ENCODE data around the gene GALR1.

Gene GALR1

DNA sequence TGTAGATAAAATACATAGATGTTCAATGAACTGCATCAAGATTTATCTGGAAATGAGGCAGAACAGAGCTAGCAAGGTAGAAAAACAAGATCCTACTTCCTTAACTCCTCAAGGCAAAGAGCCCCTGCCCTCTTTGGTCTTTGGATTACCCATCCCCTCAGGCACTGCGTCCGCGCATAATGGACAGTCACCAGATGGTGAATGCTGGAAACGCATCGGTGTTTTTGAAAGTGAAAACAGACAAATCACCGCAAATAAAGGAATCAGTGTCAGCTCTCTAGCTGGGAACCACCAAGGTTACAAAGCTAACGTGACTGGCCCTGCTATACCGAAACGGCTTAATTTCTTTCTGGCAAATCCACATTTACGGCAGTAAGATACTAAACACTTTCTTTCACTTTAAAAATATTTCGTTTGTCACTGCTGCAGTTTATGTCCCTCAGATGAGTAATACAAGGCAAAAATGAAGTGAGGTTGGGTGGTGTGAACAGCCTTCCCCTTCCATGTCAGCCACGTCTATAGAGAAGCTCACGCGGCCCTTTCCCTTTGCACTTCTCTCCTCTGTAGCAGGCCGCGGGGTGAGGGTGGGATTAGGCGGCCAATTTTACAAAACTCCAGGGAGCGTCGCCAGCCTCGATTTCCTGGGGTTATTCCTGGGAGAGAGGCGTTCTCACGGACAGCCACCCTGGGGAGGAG, 627 bp upstream of the GALR1 start:
- no peak for TF ChIP-seq PAX5 (IDR thresholded peaks at IDR 0.05; ENCODE audit: insufficient read depth, low read length, severe bottlenecking)
- no peak for TF ChIP-seq TAF1 (IDR thresholded peaks at IDR 0.05; ENCODE audit: low read depth, low read length)
- no peak for TF ChIP-seq POU2F2 (IDR thresholded peaks at IDR 0.05; ENCODE audit: low read depth, low read length)
- FAIRE-seq (no peak), DNase-seq (ENCODE audit: insufficient read length, low spot score) (no peak)

- DNase-seq (ENCODE audit: insufficient read length, low spot score): no peak
- no peak for TF ChIP-seq TAF1 (IDR thresholded peaks at IDR 0.05; ENCODE audit: low read depth, low read length)
- no peak for FAIRE-seq
Observed at GRCh38 chr18:77250501-77250925, 865 bp downstream of the GALR1 start.

GRCh38 chr18:77250926-77251729, 1.5 kb downstream of the GALR1 start:
- DNase-seq (ENCODE audit: insufficient read length, low spot score) (peak; percentile 14), FAIRE-seq (no peak)
- TF ChIP-seq PAX5 (IDR thresholded peaks at IDR 0.05; ENCODE audit: insufficient read depth, low read length, severe bottlenecking) (no peak), TAF1 (IDR thresholded peaks at IDR 0.05; ENCODE audit: low read depth, low read length) (no peak), SPI1 (IDR thresholded peaks at IDR 0.05; ENCODE audit: low read depth, low read length) (no peak), POLR2A (IDR thresholded peaks at IDR 0.05; ENCODE audit: low read depth, low read length) (no peak), POU2F2 (IDR thresholded peaks at IDR 0.05; ENCODE audit: low read depth, low read length) (no peak), POLR2AphosphoS5 (IDR thresholded peaks at IDR 0.05; ENCODE audit: low read depth, low read length) (no peak)

DNA sequence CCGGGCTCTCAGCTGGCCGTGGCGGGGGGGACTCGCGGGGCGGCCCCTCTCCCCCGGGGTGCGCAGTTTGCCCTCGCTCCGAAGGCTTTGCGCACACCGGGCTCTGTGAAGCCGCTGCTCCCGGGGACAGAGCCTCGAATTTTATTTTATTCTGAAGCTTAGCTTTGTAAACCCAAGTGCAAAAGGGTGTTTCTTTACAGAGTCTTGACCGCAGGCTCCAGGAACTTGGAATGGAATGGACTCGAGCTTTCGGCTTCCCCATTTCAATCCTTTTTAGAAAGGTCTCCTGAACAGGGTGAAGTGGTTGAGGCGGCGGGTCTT, 2.0 kb downstream of the GALR1 start:
- TF ChIP-seq SPI1 (IDR thresholded peaks at IDR 0.05; ENCODE audit: low read depth, low read length) (no peak), TAF1 (IDR thresholded peaks at IDR 0.05; ENCODE audit: low read depth, low read length) (no peak), POLR2AphosphoS5 (IDR thresholded peaks at IDR 0.05; ENCODE audit: low read depth, low read length) (no peak)
- DNase-seq (ENCODE audit: insufficient read length, low spot score): no peak
- FAIRE-seq: no peak

GRCh38 chr18:77254711-77255405, 5.2 kb downstream of the GALR1 start:
- TF ChIP-seq POU2F2 (IDR thresholded peaks at IDR 0.05; ENCODE audit: low read depth, low read length) (no peak), PAX5 (IDR thresholded peaks at IDR 0.05; ENCODE audit: insufficient read depth, low read length, severe bottlenecking) (no peak), SPI1 (IDR thresholded peaks at IDR 0.05; ENCODE audit: low read depth, low read length) (no peak), TAF1 (IDR thresholded peaks at IDR 0.05; ENCODE audit: low read depth, low read length) (no peak), POLR2A (IDR thresholded peaks at IDR 0.05; ENCODE audit: low read depth, low read length) (no peak), POLR2AphosphoS5 (IDR thresholded peaks at IDR 0.05; ENCODE audit: low read depth, low read length) (no peak)
- no peak for DNase-seq (ENCODE audit: insufficient read length, low spot score)
- FAIRE-seq: no peak

DNA sequence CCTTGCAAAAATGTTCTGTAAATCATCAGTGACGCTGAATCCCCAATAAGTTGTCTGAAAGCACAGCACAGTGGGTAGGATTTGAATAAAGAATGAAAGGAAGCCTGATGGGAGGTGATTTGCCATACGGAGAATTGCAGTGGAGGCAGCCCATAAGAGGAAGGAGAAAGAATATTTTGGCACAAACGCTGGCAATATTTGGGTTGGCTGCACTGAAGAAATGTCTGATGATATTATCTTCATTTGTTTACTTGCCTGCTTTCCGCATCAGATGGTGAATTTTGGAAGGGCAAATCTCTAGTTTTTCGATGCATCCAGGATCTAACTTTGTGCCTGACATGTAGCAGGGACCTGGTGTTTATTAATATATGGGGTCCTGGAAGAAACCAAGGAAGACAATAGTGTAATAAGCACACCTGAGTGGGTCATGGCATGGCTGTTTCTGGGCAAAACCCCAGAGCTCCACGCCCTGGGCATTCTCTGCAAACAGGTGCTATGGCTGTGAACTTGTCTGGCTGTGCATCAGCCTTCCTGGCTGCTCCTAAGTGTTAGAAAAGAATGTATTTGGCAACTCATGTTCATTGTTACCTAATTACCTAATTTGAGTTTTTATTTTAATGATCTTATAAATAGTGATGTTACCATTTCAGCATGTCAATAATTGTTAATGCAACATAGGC, 5.9 kb downstream of the GALR1 start:
- DNase-seq (ENCODE audit: insufficient read length, low spot score): no peak
- FAIRE-seq: no peak
- no peak for TF ChIP-seq POLR2AphosphoS5 (IDR thresholded peaks at IDR 0.05; ENCODE audit: low read depth, low read length)
- TF ChIP-seq TAF1 (IDR thresholded peaks at IDR 0.05; ENCODE audit: low read depth, low read length): no peak
- no peak for TF ChIP-seq POLR2A (IDR thresholded peaks at IDR 0.05; ENCODE audit: low read depth, low read length)
- no peak for TF ChIP-seq PAX5 (IDR thresholded peaks at IDR 0.05; ENCODE audit: insufficient read depth, low read length, severe bottlenecking)
- TF ChIP-seq POU2F2 (IDR thresholded peaks at IDR 0.05; ENCODE audit: low read depth, low read length): no peak
- TF ChIP-seq SPI1 (IDR thresholded peaks at IDR 0.05; ENCODE audit: low read depth, low read length): no peak

- DNase-seq (ENCODE audit: insufficient read length, low spot score): no peak
- no peak for TF ChIP-seq SPI1 (IDR thresholded peaks at IDR 0.05; ENCODE audit: low read depth, low read length)
- TF ChIP-seq POLR2A (IDR thresholded peaks at IDR 0.05; ENCODE audit: low read depth, low read length): no peak
- no peak for TF ChIP-seq PAX5 (IDR thresholded peaks at IDR 0.05; ENCODE audit: insufficient read depth, low read length, severe bottlenecking)
- TF ChIP-seq POU2F2 (IDR thresholded peaks at IDR 0.05; ENCODE audit: low read depth, low read length): no peak
- no peak for TF ChIP-seq POLR2AphosphoS5 (IDR thresholded peaks at IDR 0.05; ENCODE audit: low read depth, low read length)
- no peak for TF ChIP-seq TAF1 (IDR thresholded peaks at IDR 0.05; ENCODE audit: low read depth, low read length)
- FAIRE-seq: no peak
Observed at GRCh38 chr18:77262643-77263465, 13.2 kb downstream of the GALR1 start.

DNA sequence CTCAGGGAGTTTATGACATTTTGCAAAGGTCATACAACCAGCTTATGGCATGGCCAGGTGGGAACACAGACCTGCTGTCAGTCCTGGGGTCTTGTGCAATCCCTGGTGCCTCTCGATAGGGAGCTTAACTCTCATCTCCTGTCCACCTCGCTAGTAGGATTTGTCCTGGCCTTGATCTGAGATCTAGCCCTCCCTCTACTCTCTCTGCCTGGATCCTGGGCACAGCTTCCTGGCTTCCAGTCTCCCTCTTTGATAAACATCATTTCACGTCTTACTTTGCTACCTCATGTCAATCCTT, 13.8 kb downstream of the GALR1 start:
- FAIRE-seq: no peak
- no peak for TF ChIP-seq TAF1 (IDR thresholded peaks at IDR 0.05; ENCODE audit: low read depth, low read length)
- no peak for DNase-seq (ENCODE audit: insufficient read length, low spot score)

- DNase-seq (ENCODE audit: insufficient read length, low spot score): no peak
- no peak for FAIRE-seq
- no peak for TF ChIP-seq PAX5 (IDR thresholded peaks at IDR 0.05; ENCODE audit: insufficient read depth, low read length, severe bottlenecking)
- no peak for TF ChIP-seq POU2F2 (IDR thresholded peaks at IDR 0.05; ENCODE audit: low read depth, low read length)
- no peak for TF ChIP-seq SPI1 (IDR thresholded peaks at IDR 0.05; ENCODE audit: low read depth, low read length)
- TF ChIP-seq POLR2A (IDR thresholded peaks at IDR 0.05; ENCODE audit: low read depth, low read length): no peak
- no peak for TF ChIP-seq POLR2AphosphoS5 (IDR thresholded peaks at IDR 0.05; ENCODE audit: low read depth, low read length)
- TF ChIP-seq TAF1 (IDR thresholded peaks at IDR 0.05; ENCODE audit: low read depth, low read length): no peak
Observed at GRCh38 chr18:77267969-77268368, 18.3 kb downstream of the GALR1 start.

Data from GM12891 (cell line).